K562 (cell line): ENCODE measurements around the gene PITPNM1. TPM values are rescaled to one million over a fixed set of nuclear protein-coding genes. Genes with fewer than 3 reads are reported as not detected.
A peak's percentile ranks its signal among the peaks of the same experiment; 100 is the strongest.

Source experiments
- ATAC-seq: fragments of 200-7000 bp; cut with Tn5 transposase; 3 replicates; pipeline ENCODE4 v1.9.1; 2020; ENCODE audit warnings: moderate library complexity
- BruUV-seq: library from RNA; stranded (reverse); fragments of 400-500 nt; replicated peaks from 2 replicates; lab custom pipeline; 2021; lab: Mats Ljungman, UMichigan
- CTCF ChIA-PET: fragments of 300-600 bp; formaldehyde crosslinking; extraction: SDS; loops from one replicate; lab custom pipeline; 2021; ENCODE audit warnings: low intra/inter-chr PET ratio; lab: Yijun Ruan, JAX
- POLR2A ChIA-PET: fragments of 300-600, 350-650 bp; sonication (Branson Sonifier 250); formaldehyde crosslinking; extraction: SDS; loops from one replicate; lab custom pipeline; 2021; ENCODE audit warnings: antibody characterized with exemption, inconsistent platforms; lab: Yijun Ruan, JAX
- DNase-seq, 4 experiments: peaks; one replicate each; pipeline versions ENCODE4 v3.0.0 to v3.0.0-alpha.2; 2011 to 2018; ENCODE audit warnings: low spot score in 3 of 4, mixed read lengths in 3 of 4; ENCODE audit errors: extremely low read depth in 1 of 4
- FAIRE-seq: peaks from 2 replicates; lab custom pipeline; 2011; peaks lifted over from hg19 to GRCh38; lab: Jason Lieb, UNC
- H2AFZ ChIP-seq: 2 replicates; pipeline ENCODE4 v1.6.0; 2011; ENCODE audit warnings: low read depth, low read length, control low read depth, inconsistent platforms
- H3K27ac ChIP-seq: fragments of 200-600 bp; 3 replicates; pipeline ENCODE4 v1.8.0; 2011; ENCODE audit warnings: low read depth, mild to moderate bottlenecking, control low read depth, inconsistent platforms, low read length, moderate library complexity, mixed read lengths; ENCODE audit errors: extremely low read depth
- H3K27me3 ChIP-seq, 2 experiments: fragments of 300-600 bp in 1 of 2; 2 replicates in 1 of 2; 3 replicates in 1 of 2; pipeline versions ENCODE4 v1.6.0 to v1.8.0; 2011; ENCODE audit warnings: inconsistent platforms in 2 of 2, low read length in 2 of 2, mild to moderate bottlenecking in 1 of 2, mixed read lengths in 1 of 2, moderate library complexity in 1 of 2; ENCODE audit not compliant: control insufficient read depth in 2 of 2, insufficient read depth in 2 of 2
- H3K36me3 ChIP-seq: fragments of 300-600 bp; 3 replicates; pipeline ENCODE4 v1.8.0; 2011; ENCODE audit warnings: mild to moderate bottlenecking, low read length, inconsistent platforms; ENCODE audit not compliant: control insufficient read depth, insufficient read depth
- H3K4me1 ChIP-seq, 2 experiments: fragments of 200-600 bp in 1 of 2; replicated peaks in 1 of 2; 2 replicates in 1 of 2; 3 replicates in 1 of 2; pipeline versions ENCODE4 v1.5.1 to v1.8.0; 2011; ENCODE audit warnings: inconsistent platforms in 2 of 2, low read length in 2 of 2, mild to moderate bottlenecking in 1 of 2, mixed read lengths in 1 of 2, moderate library complexity in 1 of 2; ENCODE audit not compliant: control insufficient read depth in 2 of 2, insufficient read depth in 2 of 2
- H3K4me2 ChIP-seq: 2 replicates; pipeline ENCODE4 v1.6.1; 2011; ENCODE audit warnings: low read length, control low read depth, inconsistent platforms, mixed read lengths; ENCODE audit not compliant: insufficient read depth
- H3K4me3 ChIP-seq: fragments of 200-600 bp; sonication (generic), shearing (Covaris generic); 2 replicates; pipeline ENCODE4 v1.5.1; 2016; ENCODE audit warnings: control low read depth, inconsistent platforms
- H3K79me2 ChIP-seq: fragments of 200-600 bp; 3 replicates; pipeline ENCODE4 v1.8.0; 2011; ENCODE audit warnings: low read length, inconsistent platforms; ENCODE audit not compliant: control insufficient read depth, insufficient read depth
- H3K9ac ChIP-seq, 2 experiments: 2 replicates each; pipeline versions ENCODE4 v1.6.0 to v1.6.1; 2011; ENCODE audit warnings: low read depth in 2 of 2, low read length in 2 of 2, control low read depth in 1 of 2, inconsistent platforms in 1 of 2, mild to moderate bottlenecking in 1 of 2, mixed read lengths in 1 of 2; ENCODE audit not compliant: insufficient read depth in 1 of 2
- H3K9me1 ChIP-seq: one replicate; pipeline ENCODE4 v1.6.0; 2011; ENCODE audit warnings: inconsistent platforms, mild to moderate bottlenecking, low read length, moderate library complexity; ENCODE audit not compliant: control insufficient read depth, insufficient read depth
- H3K9me3 ChIP-seq: replicated peaks from 2 replicates; pipeline ENCODE4 v1.5.1; 2011; ENCODE audit warnings: low read depth, low read length, inconsistent platforms; ENCODE audit not compliant: control insufficient read depth, insufficient read depth
- H4K20me1 ChIP-seq: replicated peaks from 2 replicates; pipeline ENCODE4 v1.6.1; 2011; ENCODE audit warnings: low read length, inconsistent platforms, mixed read lengths; ENCODE audit not compliant: control insufficient read depth, insufficient read depth
- MIER1 ChIP-seq: fragments of 450-650 bp; IDR thresholded peaks from 2 replicates; pipeline ENCODE4 v1.6.1; 2016; ENCODE audit warnings: antibody characterized with exemption, mild to moderate bottlenecking, low read depth
- PKNOX1 ChIP-seq: fragments of 450-650 bp; IDR thresholded peaks from 2 replicates; pipeline ENCODE4 v1.6.1; 2016
- RFX1 ChIP-seq: fragments of 450-650 bp; IDR thresholded peaks from 2 replicates; pipeline ENCODE4 v1.6.1; 2016; ENCODE audit warnings: mild to moderate bottlenecking, moderate library complexity
- WGBS: fragments of 100-300 bp; shearing (Covaris generic); methylation state at CpG from one replicate; pipeline ENCODE4 v1.1.6; 2016; ENCODE audit warnings: low coverage, mixed read lengths; ENCODE audit not compliant: insufficient coverage; ENCODE audit errors: missing lambda C conversion rate; 5-methylcytosine and 5-hydroxymethylcytosine counted together
- in situ Hi-C: fragments of 300-500 bp; cut with MboI; formaldehyde crosslinking; loops from 4 replicates; pipeline ENCODE4 v1.15.0; 2018; ENCODE audit warnings: inconsistent platforms, mixed read lengths
- intact Hi-C: fragments of 100-400 bp; cut with micrococcal nuclease; formaldehyde crosslinking; loops from 2 replicates; pipeline ENCODE4 v1.14.2; 2022
- polyA plus RNA-seq, 8 experiments: library from polyadenylated mRNA; depleted of rRNA in 4 of 8; stranded (reverse) in 5 of 8; unstranded in 3 of 8; fragments of >200 nt; fragmentation: Nextera tagmentation in 2 of 8; fragmentation: Illumina TruSeq in 1 of 8; extraction: Ambion mirVana in 2 of 8; extraction: Trizol in 1 of 8; gene quantifications; 2 replicates each; pipeline versions ENCODE4 v1.2.1 to v1.2.3, GENCODE V29; 2011 to 2014; ENCODE audit warnings: inconsistent platforms in 1 of 8, missing spikeins in 1 of 8
- total RNA-seq, 7 experiments: library from RNA; depleted of rRNA in 6 of 7; stranded (reverse); fragments of >200 nt in 6 of 7; fragmentation: Illumina TruSeq in 2 of 7; extraction: Trizol in 2 of 7; gene quantifications; 2 replicates each; pipeline versions ENCODE4 v1.2.1 to v1.2.3, GENCODE V29; 2011 to 2021; ENCODE audit warnings: low replicate concordance in 1 of 7

Gene PITPNM1
- total and polyA plus RNA-seq, 9 of the 15 experiments (the other 6 are each of a cell fraction or from before 2014, with no cell fraction given), result 0.11 to 53.7 (median 16.0) TPM

DNA sequence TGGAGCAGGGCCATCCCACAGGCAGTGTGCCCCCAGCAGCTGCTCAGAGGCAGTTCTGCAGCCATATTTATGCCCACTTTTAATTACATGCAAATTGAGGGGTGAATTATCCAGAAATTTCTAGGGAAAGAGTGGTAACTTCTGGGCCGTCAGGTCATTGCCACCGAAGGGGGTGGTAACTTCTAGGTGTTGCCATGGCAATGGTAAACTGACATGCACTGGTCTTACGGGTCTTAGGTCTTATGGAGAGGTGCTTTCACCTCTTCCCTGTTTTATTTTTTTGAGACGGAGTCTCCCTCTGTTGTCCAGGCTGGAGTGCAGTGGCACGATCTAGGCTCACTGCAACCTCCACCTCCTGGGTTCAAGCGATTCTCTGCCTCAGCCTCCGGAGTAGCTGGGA lies 32.3 kb downstream of the PITPNM1 start:
- POLR2A ChIA-PET, result interaction anchor here (0.9 kb wide), 1 partner anchor 135 kb away, joined by 3 read pairs; no protein-coding TSS in a partner anchor
- Histone ChIP-seq H3K79me2 (peaks cover 4% of the 10 kb centered on the region; the same call in 1 of the 3 replicates), H3K9me3 (no peaks in the 10 kb centered on the region; the same call in 1 of the 2 replicates), H3K4me1 (peaks cover 14 to 36% of the 10 kb centered on the region in 2 experiments; a peak in 4 of 5 replicates), H3K27ac (no peak overlapping the region), H3K4me2 (no peak overlapping the region), H4K20me1 (no peaks in the 10 kb centered on the region), H2AFZ (0 out of 2 replicates have a peak overlapping the region, but pooled peaks have one; percentile 19), H3K9ac (peak overlapping the region in 1 of 2 experiments; percentile 53; a peak in 1 of 4 replicates), H3K9me1 (no peaks in the 10 kb centered on the region), H3K4me3 (no peak overlapping the region), H3K36me3 (no peaks in the 10 kb centered on the region), H3K27me3 (no peaks in the 10 kb centered on the region)
- intact Hi-C loops (loop anchor here (5.0 kb wide), 1 partner anchor 34 kb away; the partner anchor contains the start of genes CDK2AP2 and PITPNM1), in situ Hi-C loops (no loop called here)
- CTCF ChIA-PET, result no interaction called here
- no peak for DNase-seq
- no peak for TF ChIP-seq MIER1
- TF ChIP-seq PKNOX1, result peak; percentile 70
- TF ChIP-seq RFX1, result peak; percentile 82; the same call in 1 of the 2 replicates
- 78% methylated on average over 7 of the region's 7 CpGs for WGBS
- FAIRE-seq, result no peak
- ATAC-seq, result no peak
- no TSS peak for BruUV-seq
